ENCODE data around the gene TSKU.
"Not testable (repeated sequence)": the region's sequence is repeated elsewhere in the genome, so short reads cannot be mapped to it uniquely, and the experiment has no call there.

The TSKU gene

DNA sequence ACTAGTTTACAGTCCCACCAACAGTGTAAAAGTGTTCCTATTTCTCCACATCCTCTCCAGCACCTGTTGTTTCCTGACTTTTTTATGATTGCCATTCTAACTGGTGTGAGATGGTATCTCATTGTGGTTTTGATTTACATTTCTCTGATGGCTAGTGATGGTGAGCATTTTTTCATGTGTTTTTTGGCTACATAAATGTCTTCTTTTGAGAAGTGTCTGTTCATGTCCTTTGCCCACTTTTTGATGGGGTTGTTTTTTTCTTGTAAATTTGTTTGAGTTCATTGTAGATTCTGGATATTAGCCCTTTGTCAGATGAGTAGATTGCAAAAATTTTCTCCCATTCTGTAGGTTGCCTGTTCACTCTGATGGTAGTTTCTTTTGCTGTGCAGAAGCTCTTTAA, 43.8 kb downstream of the TSKU start:
- DNase-seq: not testable (repeated sequence)

DNA sequence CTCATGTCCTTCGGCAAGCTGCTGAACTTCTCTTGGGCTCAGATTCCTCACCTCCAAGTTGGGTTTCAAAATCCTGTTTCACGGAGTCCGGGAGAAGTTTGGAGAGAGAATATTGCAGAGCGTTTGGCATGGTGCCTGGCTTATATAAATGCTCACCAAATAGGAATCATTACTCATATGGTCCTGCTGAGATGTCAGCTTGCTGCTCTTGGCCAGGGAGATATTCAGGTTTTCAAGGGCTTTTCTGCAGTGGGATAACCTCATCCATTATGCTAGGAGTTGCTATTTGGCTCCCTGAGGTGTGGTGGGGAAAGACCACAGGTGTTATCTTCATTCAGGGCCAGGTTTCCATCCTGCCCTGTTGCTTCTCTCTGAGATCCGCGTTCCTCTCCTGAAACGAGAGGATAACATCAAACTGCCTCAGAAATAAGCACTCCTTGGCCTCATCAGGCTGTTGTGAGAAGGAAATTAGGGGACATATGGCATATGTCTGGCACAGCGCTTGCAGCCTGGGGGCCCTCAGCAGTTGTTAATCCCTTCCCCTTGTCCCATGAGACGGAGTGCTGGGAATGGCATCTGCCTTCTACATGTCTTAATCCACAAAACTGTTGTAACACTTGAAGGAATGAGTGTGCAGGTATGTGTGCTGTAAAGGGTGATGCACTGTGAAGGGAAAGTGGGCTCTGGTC, 47.6 kb downstream of the TSKU start:
- DNase-seq: no peak

DNA sequence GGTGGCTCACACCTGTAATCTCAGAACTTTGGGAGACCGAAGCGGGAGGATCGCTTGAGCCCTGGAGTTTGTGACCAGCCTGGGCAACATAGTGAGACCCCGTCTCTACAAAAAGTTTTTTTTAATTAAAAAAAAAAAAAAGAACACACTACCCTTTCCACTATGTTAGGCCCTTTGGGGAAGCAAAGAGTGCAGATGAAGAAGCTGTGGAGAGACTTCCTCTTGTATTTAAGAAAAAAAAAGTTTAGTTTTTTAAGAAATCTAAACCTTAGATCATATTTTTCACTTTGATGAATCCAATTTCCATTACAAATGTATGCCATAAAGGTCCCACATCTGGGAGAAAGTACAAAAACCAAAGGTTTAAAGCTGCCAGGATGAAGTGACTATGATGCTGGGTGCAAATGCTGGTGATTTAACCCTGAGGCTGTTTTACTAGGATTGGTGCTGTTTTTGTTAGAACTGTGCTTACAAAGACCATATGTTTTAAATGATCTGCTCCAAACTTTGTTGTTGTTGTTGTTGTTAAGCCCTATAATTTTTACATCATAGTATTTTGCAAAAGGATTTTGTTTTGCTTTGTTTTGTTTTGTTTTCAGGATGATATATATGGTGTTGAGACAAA, 48.6 kb downstream of the TSKU start:
- DNase-seq: no peak

DNA sequence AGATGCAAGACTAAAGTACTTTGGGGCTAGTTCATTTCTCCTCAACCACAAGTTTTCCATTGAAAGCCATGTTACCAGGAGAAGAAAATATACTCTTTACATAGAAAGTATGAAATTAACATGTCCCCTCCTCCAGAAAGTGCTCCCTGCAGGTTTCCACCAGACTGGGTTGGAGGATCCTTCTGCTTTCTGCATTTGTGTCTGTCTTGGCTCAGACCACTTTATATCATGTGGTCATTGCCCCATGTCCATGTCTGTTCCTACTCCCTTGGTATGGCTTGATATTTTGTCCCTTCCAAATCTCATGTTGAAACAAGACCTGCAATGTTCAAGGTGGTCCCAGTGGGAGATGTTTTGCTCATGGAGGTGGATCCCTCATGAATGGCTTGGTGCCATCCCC, 49.2 kb downstream of the TSKU start:
- DNase-seq: no peak

DNA sequence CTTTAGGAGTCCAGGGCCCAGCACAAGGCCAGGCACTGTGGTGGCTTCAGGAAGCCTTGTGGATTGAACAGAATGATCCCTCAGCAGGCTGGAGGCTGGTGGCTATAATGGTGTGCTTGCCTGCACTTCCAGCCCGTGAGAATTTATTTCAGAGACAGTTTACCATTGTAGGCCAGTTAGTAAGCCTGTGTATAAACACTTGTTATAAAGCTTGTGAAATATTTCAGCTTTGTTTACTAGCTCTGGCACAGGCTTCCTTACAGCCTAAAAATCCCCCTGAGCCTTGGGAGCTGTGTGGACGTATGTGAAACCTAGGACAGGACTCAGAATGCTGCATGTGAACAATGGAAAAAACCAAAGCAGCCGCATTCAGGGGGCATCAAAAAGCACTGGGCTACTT, 51.0 kb downstream of the TSKU start:
- DNase-seq: no peak

DNA sequence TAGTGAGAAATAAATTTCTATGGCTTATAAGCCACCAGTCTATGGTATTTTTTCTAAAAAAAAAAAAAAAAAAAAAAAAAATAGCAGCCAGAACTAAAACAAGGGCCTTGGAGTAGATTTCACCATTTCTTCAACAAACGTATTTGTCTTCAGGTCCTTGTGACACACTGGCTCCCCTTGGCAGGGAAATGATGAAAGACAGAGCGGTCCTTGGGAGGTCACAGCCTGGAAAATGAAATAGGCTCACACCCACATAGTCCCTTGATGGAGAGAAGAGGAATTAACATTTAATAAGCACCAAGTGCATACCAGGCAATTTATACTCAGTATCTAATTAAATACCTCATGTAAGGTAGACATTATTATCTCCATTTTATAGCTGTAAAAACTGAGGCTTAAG, 51.9 kb downstream of the TSKU start:
- DNase-seq: no peak

DNA sequence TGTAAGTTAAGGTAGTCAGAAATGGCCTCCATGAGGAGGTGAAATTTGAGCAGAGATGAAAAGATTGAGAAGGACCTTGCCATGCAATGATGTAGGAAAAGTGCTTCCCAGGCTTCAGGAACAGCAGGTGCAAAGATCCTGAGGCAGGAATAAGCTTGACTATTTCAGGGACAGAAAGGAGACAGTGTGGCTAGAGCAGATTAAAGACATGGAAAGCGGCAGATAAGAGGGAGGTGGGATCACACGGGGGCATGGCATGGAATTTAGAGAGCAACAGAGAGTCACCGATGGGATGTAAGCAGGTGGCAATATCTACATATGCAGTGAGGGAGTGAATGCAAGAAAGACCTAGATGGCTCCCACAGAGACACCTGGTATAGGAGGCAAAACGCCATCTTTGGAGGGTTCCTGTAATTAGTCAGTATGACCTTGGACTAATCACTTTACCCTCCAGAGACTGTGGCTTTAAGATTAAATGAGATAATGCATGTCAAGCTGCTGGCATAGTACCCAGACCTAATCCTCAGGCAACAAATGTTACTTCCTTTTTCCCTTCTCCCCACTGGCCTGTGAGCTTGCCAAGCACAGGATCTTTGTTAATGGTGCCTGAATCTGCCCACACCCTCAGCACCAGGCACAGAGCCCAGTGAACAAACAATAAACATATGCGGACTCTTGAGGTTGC, 52.9 kb downstream of the TSKU start:
- no peak for DNase-seq

DNA sequence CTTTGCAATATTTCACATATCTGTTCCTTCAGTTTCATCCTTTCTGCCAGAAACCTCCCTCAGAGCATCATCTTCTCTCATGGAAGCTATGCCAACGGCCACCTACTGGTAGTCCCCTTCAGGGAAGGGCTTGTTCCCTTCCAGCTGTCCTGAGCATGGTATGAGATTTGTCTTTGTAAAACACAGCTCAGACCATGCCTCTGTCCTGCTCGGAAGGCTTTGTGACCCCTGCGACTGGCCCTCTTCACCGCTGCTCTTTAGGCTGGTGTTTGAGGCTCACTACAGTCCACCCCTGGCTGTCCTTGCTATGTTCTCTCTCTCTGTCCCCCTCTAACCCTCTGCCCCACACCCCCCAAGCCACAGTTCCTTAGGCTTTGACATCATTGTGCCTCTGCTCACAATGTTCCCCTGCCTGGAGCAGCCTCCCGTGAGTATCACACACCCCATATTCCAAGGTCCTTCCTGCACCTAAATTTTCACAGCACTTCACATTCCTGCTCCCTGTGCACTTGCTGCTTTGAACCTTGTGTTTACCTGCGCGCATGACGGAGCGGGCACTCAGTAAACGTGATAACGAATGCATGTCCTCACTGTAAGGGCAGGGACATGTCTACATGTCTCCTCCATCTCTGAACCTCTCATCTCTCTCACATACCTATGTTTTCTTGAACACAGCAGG, 53.6 kb downstream of the TSKU start:
- DNase-seq: no peak

DNA sequence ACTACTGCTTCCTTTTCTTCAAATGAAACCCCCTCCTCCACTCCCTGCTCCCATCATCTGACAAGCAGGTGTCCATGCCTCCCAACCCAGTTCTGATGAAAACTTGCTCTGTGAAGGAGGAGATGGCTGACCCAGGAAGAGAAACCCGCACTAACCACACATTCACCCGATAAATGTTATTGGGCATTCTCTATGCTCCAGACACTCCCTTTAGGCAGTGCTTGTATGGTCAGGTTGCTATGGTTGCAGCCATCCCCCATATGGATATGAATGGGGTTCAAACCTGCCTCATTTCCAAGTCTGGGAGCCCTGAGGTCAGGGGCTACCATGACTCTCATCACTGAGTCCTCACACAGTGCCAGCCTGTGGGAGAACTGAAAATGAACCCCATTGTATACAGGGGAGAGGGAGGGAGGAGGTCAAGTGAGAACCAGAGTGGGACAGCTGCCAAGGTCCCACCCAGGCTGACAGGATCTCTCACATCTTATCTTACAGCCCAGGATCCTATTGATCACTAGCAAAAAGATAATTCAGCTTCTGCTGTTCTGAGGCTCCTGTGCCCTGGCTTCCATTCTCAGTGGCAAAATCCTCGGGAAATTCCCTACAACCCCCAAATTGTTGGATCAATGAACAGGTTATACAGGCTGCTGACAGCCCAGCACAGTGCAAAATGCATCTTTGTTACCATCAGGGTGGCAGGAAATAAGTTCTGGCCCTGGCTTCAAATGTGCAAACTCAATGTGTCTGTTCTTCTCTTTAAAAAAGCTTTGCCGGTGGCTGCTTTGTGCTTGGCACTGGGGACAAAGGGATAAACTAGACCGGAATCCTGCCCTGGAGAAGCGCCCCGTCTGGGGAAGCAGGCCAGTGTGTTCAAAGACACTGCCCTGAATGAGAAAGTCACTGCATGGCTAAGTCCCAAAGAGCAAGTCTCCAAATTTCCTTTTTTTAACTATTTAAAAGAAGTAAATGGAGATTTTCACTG, 54.8 kb downstream of the TSKU start:
- DNase-seq: no peak

DNA sequence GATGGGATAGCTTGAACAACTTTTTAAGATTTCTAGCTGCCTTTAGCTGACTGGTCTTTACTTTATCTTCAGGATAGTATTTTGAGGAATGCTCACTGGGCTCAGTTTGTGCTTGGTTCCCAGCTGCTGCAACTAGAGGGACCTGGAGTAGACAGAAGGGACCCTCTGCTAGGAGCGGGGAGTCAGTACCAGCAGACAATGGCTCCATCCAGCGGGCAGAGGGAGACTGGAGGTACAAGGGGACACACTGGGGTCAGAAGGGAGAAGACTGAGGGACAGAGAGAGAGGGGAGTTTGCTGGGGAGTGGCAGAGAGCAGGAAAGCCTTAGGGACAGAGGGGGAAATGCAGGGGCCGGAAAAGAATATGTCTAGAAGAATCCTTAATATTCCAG, 55.5 kb downstream of the TSKU start:
- no peak for DNase-seq

DNA sequence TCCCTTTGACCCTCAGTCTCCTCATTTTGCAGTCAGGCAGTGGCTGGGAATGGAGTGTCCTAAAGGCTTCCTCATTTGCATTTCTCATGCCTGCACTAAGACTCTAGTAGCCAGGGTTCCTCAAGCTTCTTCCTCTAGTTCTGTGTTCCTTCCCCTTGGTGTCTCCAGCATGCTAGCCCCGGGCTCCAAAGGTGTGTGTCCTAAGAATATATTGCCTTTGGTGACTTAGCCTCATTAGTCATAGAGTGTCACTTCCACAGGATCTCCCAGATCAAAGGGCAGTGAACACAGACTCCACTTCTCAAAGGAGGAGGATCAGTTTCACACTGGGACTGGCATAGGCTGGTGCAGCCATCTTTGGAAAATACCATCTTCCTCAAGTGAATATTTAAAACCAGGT, 56.2 kb downstream of the TSKU start:
- DNase-seq: no peak

DNA sequence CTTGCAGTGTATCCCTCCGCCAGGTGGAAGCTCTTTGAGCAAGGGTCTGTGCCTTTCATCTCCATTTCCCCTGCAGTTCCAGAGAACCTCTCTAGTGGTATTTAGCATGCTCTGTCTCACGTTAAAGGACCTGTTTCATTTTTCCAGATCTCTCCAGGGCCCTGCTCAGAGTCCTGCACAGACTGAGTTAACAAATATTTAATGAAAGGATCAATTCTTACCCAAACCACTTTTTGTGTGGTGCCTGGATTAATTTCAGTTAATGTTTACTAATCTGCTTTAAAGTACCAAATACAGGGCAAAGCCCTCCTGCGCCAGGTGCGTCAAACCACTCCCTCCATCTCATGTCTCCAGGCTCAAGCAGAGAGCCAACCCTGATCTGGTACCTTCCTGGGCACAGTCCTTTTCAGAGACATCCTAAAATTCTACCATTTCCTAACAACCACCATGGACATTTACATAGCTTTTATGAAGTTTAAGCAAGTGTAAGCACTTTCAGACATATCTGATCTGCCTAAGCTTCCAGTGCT, 58.8 kb downstream of the TSKU start:
- DNase-seq: no peak

DNA sequence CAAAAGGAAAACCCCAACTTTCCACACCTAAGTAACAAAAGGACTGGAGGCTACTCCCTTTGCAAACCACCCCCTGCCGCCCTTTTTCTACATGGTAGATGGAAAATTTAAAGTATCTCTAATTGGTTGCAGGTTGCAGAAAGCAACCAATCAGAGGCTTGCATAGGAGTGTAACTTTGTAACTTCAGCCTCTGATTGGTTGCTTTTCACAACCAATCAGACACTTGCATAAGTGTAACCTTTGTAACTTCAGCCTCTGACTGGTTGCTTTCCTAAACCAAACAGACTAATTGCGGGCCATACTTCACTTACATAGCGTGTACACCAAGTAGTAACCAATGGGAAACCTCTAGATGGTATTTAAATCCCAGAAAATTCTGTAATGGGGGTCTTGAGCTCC, 60.8 kb downstream of the TSKU start:
- DNase-seq: no peak

DNA sequence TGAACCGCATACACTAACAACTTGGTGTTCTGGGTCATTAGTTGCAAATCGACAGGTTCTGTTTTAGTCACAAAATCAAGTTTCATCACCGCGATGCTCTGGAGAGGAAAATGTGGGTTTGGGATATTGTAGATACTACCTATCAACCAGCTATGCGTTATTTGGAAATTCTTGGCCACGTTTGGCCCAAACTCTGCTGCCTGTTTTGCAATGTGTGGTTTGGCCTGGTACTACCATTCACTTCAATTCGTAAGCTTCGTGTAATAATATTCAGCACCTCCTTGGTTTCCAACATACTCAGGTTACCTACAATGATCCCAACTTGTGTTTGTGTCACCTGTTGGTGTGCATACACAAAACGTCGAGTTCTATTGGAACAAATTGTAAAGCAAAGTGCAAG, 61.4 kb downstream of the TSKU start:
- DNase-seq: no peak

DNA sequence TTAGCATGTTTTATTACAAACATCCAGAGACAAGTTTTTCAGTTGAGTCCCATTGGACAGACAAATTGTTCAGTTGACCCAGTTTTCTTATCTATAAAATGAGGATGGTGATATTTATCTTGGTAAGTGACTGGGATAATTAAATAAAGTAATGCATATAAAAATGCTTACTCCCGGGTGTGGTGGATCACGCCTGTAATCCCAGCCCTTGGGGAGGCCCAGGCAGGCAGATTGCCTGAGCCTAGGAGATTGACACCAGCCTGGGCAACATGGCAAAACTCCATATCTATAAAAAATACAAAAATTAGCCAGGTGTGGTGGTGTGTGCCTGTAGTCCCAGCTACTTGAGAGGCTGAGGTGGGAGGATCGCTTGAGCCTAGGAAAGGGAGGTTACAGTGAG, 61.9 kb downstream of the TSKU start:
- no peak for DNase-seq

DNA sequence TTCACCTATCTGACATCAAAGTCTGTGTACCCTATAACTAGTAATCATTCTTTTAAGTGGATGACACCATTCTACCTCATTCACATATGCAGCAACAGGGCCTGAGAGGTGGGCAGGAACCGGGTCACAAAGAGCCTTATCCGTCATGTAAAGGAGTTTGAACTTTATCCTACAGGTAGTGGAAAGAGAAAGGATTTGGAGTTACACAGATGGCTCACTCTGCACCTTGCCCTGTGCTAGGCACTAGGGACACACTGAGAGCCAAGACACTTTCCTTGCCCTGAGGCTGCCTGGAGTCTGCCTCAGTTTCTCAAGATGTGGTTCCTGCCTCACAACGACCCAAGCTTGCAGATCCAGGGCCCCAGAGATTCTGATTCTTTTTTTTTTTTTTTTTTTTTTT, 63.3 kb downstream of the TSKU start:
- no peak for DNase-seq
